NOMO-1 treated with DMSO at 0.1 percent for 48 hours (cell line): Measurements from ENCODE around the gene MED15.

Source experiments
- DNase-seq: peaks from one replicate; lab custom pipeline; 2025; ENCODE audit not compliant: unreplicated experiment; lab: John Stamatoyannopoulos, UW

Gene MED15

GRCh38 chr22:20550851-20551744, 43.7 kb downstream of the MED15 start:
- no peak for DNase-seq

- DNase-seq = no peak
Observed at GRCh38 chr22:20551805-20552442, 44.5 kb downstream of the MED15 start.

DNA sequence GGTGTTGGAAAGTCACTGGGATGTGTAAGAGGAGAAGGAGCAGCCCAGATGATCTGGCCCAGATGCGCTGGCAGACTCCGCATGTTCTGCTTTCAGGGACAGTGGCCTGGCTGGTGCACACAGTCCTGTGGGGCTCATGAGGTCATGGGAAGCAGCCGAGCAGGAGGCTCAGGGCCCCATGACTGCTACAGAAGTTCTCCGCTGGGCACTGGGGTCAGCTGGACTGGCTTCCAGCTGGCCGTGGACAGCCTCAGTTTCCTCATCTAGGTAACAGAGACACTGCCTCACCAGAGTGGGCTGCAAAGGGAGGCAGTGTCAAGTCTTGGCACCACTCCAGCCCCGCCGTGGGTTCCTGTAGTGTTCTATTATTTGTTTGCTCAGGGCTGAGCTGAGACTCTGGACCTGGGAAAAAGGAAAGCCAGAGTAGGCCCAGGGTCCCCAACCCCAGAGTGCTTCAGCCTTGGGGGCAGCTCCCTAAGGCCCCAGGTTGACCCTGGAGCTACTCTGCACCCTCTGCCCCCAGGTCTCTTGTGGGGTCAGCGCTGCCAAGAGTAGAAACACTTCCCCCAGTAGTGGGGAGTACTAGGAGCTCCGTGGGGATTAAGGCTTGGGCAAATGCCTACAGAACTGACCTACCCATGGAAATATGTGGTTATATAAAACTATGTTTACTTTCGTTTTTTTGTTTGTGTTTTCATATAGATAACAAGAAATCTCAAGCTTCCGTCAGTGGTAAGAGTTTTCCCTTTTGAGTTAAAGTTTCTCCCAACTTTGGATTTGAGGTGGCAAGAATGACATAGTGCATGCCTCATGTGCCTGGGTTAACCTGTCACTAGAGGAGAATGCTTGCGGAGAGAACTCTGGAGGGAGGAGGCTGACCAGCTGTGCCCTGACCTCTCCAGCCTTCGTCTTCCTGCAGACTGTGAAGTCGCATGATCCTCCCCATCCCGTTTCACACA, 45.3 kb downstream of the MED15 start:
- no peak for DNase-seq

- DNase-seq = no peak
Observed at GRCh38 chr22:20553947-20554741, 46.7 kb downstream of the MED15 start.

DNA sequence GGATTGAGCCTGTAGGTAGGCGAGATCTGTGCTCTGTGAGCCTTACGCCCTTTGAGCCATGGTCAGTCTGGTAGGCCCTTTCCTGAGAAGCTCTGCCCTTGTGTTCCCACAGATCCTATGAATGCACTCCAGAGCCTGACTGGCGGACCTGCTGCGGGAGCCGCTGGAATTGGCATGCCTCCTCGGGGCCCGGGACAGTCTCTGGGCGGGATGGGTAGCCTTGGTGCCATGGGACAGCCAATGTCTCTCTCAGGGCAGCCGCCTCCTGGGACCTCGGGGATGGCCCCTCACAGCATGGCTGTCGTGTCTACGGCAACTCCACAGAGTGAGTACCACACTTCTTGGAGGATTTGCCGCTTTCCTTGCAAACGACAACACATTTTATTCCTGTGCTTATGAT, 47.4 kb downstream of the MED15 start:
- DNase-seq = no peak

GRCh38 chr22:20558534-20558933, 51.1 kb downstream of the MED15 start:
- no peak for DNase-seq

DNA sequence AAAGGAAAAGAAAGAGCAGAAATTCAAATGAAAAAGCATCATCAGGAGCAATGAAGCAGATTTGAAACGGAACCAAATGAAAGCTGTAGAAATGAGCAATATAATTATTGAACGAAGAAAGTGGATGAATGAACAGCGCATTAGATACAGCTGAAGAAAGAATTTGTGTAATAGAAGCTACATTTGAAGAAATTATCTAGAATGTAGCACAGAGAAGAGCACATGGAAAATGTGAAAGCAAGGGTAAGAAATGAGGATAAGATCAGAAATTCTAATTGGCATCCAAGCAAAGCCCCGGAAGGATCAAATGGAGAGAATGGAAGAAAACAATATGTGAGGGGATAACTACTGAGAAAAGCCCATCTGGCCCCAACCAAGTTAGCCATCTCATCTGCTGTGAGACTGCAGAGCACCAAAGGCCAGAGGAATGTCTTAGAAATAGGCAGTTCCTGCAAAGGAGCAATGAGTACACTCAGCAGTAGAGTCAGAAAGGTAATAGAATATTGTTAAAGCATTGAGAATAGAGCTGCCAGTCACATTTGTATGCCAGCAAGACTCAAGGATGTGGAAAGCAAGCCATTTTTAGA, 51.9 kb downstream of the MED15 start:
- DNase-seq = no peak

DNA sequence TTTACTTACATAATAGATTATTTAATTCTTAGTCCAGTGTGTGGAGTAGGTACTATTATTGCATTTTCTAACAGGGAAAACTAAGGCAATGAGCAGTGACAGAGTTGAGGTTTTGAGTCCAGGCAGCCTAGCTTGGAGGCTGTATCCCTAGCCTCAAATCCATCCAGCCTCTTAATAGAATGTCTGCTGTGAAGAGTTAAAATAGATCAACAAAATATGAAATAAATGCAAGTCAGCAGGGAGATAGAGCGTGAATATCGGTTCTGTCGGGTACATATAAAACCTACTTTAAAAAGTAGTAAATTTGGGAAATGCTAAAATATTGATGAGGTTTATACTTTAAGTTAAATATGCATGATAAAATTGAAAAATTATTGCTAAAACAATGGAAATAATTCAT, 53.3 kb downstream of the MED15 start:
- no peak for DNase-seq

GRCh38 chr22:20561882-20562281, 54.5 kb downstream of the MED15 start:
- DNase-seq = no peak

DNA sequence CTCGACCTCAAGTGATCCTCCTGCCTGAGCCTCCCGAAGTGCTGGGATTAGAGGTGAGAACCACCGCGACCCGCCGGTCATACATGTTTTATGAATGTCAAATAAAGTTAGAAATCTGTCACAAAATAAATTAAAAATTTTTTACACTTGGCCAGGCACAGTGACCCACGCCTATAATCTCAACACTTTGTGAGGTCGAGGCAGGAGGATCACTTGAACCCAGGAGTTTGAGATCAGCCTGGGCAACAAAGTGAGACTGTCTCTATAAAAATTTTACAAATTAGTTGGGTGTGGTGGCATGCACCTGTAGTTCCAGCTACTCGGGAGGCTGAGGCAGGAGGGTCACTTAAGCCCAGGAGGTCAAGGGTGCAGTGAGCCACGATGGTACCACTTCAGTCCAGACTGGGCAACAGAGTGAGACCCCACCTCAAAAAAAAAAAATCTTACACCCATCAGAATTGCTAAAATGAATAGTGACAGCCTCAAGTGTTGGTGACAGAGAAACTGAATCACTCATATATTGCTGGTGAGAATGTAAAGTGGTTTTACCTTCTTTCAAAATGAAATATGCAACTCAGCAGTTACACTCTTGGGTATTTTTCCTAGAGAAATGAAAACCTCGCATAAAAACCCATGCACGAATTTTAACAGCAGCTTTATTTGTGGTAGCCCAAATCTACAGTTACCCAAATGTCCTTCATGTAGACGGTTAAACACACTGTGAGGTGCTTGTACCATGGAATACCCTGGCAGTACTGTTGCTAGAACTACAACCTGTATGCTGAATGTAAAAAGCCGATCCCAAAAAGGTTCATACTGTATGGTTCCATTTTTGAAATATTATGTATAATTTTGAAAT, 55.4 kb downstream of the MED15 start:
- no peak for DNase-seq

- DNase-seq = no peak
Observed at GRCh38 chr22:20563466-20563906, 56.1 kb downstream of the MED15 start.

DNA sequence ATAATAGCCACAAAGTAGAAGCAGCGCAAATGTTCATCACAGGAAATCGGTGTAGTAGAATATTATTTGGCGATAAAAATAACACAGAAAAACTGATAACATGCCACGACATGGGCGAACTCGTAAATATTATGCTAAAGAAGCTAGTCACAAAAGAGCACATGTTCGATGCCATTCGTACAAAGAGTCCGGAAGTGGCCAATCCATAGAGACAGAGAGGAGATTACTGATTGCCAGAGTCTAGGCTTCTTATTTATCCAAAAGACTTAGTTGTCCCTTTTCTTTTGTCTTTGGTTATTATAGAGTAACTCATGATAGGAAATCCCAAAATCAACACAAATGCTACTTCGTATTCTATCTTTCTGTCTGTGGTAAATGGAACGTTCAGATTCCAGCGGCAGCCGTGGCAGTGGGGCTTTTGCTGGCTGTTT, 56.5 kb downstream of the MED15 start:
- DNase-seq = no peak

GRCh38 chr22:20565079-20565734, 57.8 kb downstream of the MED15 start:
- DNase-seq = no peak

DNA sequence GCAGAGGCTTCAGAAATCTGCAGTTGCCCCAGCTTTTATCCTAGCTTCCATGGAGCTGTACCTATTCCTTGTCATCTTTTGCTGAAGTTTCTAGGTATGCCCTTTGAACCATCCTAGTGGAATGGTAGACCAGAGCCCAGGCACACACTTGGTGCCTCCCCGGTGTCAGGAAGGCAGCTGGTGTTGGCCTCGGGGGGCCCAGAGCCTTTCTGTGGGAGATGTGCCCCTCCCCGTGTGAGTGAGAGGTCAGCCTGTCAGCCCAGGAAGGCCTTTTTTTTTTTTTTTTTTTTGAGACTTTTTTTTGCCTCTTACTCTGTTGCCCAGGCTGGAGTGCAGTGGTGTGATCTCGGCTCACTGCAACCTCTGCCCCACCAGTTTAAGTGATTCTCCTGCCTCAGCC, 58.4 kb downstream of the MED15 start:
- DNase-seq = no peak

DNA sequence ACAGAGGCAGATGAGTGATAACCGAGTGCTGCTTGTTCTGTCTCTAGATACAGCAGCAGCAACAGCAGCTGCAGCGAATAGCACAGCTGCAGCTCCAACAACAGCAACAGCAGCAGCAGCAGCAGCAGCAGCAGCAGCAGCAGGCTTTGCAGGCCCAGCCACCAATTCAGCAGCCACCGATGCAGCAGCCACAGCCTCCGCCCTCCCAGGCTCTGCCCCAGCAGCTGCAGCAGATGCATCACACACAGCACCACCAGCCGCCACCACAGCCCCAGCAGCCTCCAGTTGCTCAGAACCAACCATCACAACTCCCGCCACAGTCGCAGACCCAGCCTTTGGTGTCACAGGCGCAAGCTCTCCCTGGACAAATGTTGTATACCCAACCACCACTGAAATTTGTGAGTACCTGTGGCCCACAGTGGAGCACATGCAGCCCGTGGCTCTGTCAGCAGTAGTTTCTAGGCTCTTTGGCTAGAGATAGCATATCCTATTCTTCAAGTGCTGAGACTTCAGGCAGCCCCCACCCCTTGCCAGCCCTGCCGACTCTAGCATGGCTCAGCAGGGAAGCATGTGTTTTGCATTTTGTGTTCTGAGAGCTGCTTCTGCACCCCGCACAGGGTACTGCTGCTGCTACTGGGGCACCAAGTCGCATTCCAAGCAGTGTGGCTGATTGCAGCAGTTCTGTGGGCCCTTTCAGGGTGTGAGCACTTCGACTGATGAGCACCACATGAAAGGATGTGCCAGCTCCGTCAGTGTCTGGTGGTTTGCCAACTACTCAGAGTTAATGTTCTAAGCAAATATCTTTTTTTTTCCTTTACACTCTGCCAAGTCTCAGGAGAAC, 59.2 kb downstream of the MED15 start:
- DNase-seq = no peak

DNA sequence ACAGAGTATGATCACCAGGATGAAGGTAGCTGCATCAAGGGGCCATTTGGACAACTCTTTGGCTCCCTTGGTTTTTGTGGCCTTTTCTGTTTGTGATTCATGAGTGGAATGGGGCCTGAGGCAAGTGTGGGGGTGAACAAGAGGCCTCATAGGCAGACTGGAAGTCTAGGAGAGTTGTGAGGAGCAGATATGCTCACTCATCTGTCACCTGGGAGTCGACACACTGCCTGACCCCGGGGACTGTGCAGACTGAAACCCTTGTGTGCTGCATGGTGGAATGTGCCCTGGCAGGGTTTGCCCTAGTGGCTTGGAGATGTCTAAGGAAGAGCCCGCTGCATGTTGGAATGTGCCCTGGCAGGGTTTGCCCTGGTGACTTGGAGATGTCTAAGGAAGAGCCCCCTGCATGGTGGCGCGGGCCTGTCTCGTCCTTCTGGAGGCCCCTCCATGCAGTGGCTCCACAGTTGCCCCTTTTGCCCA, 60.0 kb downstream of the MED15 start:
- DNase-seq = no peak

GRCh38 chr22:20567993-20568417, 60.6 kb downstream of the MED15 start:
- no peak for DNase-seq
